HG03565 (cell line): ENCODE results near the gene YJU2.
A peak's percentile ranks its signal among the peaks of the same experiment; 100 is the strongest.
"Not testable (repeated sequence)": the region's sequence is repeated elsewhere in the genome, so short reads cannot be mapped to it uniquely, and the experiment has no call there.

Experiments
- ATAC-seq: cut with Tn5 transposase; IDR thresholded peaks from one replicate; pipeline ENCODE4 v1.9.1; 2021; ENCODE audit warnings: mild to moderate bottlenecking, moderate library complexity; ENCODE audit not compliant: unreplicated experiment

The YJU2 gene

GRCh38 chr19:4246767-4247593 is at the start of gene YJU2:
YJU2 (plus strand) TSS chr19:4247080; CDS start chr19:4247147, 67 bp downstream.
- peak; percentile 85 for ATAC-seq

- ATAC-seq: no peak
Observed at GRCh38 chr19:4197228-4197624, 49.7 kb upstream of the YJU2 start.

DNA sequence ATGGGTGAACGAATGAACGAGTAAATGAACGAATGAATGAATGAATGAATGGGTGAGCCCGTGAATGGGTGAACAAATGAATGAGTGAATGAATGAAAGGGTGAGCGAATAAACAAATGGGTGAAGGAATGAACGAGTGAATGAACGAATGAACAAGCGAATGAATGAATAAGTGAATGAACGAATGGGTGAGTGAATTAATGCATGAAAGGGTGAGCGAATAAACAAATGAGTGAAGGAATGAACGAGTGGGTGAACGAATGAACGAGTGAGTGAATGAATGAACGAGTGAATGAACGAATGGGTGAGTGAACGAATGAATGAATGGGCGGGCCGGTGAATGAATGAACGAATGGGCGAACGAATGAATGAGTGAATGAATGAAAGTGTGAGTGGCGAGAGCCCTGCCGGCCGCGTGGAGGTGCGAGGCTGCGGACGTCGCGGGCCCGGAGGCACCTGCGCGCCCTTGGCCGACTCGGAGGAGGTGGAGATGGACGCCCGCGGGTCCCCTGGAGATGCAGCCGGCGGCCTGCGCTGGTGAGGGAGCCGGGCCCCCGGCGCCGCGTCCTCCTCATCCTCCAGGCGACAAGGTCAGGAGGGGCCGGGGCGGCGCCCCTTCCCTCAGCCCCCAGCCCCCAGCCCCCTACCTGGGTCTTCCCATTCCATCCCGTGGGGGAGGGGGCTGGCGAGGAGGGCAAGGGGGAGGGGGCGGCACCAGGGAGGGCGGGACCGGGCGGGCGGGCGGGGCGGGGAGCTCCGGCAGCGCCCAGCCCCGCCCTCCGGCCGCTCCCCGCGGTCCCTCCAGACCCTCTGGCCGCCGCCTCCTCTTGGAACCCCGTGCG is 49.0 kb upstream of the YJU2 start:
- no peak for ATAC-seq

DNA sequence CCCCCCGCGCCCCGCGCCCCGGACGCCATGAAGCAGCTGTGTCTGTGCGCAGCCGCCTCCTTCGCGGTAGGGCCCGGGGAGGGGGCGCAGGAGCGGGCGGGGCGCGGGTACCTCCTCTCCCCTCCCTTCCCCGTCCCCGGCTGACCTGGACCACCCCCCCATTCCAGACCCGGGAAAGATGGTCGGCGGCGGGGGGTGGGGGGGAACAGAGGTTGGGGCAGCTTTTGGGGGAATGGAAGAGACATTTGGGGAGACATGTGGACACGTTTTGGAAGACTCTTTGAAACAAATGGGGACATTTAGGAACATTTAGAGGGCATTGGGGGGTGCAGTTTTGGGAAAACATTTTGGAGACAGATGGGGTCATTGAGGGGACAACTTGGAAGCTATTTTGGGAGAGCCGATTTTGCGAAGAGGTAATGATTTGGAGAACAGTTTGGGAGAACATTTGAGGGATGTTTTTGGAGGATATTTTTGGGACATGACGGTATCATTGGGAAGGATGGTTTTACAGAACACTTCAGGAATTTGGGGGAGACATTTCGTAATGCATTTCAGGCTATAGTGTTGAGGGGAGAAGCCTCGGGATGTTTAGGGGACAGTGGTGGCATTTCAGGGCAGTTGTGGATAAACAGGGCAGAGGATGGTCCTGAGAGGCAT is 48.3 kb upstream of the YJU2 start:
- no peak for ATAC-seq

DNA sequence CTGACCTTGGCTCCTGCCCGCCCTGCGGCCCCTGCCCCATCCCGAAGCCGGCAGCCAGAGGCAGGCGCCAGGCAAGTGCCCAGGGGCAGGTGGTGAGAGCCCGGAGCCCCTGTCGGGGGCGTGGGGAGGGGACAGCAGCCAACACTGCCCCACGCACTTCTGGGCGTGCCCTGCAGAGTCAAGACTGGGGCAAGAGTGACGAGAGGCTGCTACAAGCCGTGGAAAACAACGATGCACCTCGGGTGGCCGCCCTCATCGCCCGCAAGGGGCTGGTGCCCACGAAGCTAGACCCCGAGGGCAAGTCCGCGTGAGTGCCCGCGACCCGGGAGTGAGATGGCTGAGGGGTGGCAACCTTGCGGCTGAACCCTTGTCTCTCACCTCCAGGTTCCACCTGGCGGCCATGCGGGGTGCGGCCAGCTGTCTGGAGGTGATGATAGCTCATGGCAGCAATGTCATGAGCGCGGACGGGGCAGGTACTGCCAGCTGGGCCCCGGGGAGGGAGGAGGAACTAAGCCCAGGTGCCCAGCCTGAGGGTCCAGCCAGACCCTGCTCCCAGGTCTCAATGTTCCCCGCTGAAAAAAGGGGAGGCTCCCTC is 47.1 kb upstream of the YJU2 start:
- no peak for ATAC-seq

DNA sequence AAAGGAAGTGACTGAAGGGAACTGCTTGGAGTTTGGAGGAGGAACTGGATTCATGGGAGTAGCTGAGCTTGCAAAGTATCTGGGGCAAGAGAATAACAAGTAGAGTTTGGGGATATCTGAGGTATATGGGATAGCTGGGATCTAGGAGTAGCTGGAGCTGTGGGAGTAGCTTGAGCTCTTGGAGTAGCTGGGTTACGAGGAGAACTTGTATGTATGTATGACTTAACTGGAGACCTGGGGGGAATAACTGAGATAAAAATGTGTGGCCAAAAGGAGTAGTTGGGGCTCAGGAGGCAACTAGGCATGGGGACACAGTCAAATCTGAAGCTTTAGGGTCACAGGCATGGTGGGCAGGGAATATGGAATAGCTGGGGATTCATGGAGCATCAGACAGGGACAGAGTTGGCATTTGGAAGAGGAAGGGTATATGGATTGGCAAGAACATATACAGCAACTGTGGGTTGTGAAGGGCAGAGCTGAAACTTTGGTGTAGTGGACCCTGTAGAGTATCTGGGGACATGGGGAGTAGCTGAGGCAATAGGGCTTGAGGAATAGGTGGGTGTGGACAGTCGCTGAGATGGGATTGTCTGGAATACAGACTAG is 45.8 kb upstream of the YJU2 start:
- ATAC-seq: no peak

DNA sequence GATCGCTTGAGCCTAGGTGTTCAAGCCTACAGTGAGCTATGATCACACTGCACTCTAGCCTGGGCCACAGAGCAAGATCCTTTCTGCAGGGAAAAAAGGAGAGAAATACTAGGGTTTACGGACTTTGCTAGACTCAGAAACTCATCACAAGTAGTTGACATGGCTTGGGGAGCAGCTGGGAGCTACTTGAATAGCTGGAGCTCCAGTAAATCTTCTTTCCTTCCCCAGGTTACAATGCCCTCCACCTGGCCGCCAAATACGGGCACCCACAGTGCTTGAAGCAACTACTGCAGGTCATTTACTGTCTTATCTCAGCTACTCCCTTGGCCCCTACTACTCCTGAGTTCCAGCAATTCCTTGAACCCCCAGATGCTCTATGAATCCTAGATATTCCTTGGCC is 45.1 kb upstream of the YJU2 start:
- ATAC-seq: no peak

- ATAC-seq: no peak
Observed at GRCh38 chr19:4206818-4207484, 39.9 kb upstream of the YJU2 start.

DNA sequence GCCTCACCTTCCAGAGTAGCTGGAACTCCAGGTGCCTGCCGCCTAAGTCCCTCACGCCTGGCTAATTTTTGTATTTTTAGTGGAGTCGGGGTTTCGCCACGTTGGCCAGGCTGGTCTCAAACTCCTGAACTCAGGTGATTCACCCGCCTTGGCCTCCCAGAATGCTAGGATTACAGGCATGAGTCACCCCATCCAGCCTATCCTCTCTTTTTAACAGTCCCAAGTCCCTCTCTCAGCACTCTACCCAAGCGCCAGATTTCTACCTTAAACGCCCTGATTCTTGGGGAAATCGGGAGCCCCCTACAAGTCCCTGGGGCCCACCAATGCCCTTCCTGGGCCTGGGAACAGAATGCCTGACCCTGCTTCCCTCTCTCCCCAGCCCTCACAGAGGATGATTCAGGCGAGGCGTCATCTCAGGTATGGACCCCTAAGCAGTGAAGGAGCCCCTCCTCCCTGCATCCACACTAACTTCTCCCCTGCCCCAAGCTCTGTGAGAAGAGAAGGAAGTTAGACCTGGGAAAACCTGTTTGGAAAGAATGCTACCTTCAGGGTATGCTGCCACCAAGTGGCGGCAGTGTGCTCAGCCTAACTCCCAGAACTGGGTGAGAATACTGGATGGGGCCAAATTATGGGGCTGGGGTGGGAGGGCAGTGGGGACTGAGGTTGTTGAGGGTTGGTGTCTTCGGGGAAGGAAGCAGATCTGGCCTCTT is 38.3 kb upstream of the YJU2 start:
- no peak for ATAC-seq

- no peak for ATAC-seq
Observed at GRCh38 chr19:4210166-4210731, 36.6 kb upstream of the YJU2 start.

GRCh38 chr19:4213116-4213515 is 33.8 kb upstream of the YJU2 start:
- no peak for ATAC-seq

GRCh38 chr19:4215807-4216206 is 31.1 kb upstream of the YJU2 start:
- ATAC-seq: no peak

- no peak for ATAC-seq
Observed at GRCh38 chr19:4216846-4217245, 30.0 kb upstream of the YJU2 start.

GRCh38 chr19:4217429-4218264 is 29.2 kb upstream of the YJU2 start:
- ATAC-seq: no peak

- not testable (repeated sequence) for ATAC-seq
Observed at GRCh38 chr19:4218523-4218922, 28.4 kb upstream of the YJU2 start.

GRCh38 chr19:4220188-4220587 is 26.7 kb upstream of the YJU2 start:
- ATAC-seq: no peak

DNA sequence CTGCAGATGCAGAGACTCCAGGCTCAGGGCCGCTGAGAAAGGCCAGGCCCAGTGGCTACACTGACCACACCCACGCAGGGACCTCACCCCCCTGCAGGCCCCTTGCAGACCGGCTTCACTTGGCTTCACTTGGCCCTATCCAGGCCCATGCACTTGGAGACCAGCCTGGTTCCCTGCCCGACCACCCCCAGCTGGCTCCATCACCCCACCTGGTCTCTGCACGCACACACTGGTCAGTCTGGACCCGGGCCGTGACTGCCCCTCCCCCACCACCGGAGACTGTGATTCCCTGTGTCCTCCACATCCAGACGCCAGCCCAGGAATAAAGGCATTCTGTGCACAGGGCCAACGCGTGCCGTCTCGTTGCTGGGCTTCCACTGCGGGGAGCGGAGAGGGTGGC is 22.4 kb upstream of the YJU2 start:
- no peak for ATAC-seq

GRCh38 chr19:4225885-4226284 is 21.0 kb upstream of the YJU2 start:
- ATAC-seq: no peak
